Stomach (tissue), 4 donors: ENCODE measurements around the gene GAL3ST3.

Source experiments
- POLR2A ChIP-seq, 4 donors: fragments of 450-650 bp; IDR thresholded peaks; one replicate each; pipeline ENCODE4 v1.6.1; 2016; ENCODE audit warnings: antibody characterized with exemption in 4 of 4, control low read depth in 2 of 4, mild to moderate bottlenecking in 1 of 4, moderate library complexity in 1 of 4
- TF ChIP-seq, protein P1 (sequence below), 7 experiments: fragments of 450-650 bp in 4 of 7; fragments of 200-600 bp in 3 of 7; sonication (generic) in 3 of 7; IDR thresholded peaks; one replicate each; pipeline ENCODE4 v1.5.1; 2016 to 2019; ENCODE audit warnings: antibody characterized with exemption in 7 of 7, control low read depth in 2 of 7, mild to moderate bottlenecking in 1 of 7

DNA sequence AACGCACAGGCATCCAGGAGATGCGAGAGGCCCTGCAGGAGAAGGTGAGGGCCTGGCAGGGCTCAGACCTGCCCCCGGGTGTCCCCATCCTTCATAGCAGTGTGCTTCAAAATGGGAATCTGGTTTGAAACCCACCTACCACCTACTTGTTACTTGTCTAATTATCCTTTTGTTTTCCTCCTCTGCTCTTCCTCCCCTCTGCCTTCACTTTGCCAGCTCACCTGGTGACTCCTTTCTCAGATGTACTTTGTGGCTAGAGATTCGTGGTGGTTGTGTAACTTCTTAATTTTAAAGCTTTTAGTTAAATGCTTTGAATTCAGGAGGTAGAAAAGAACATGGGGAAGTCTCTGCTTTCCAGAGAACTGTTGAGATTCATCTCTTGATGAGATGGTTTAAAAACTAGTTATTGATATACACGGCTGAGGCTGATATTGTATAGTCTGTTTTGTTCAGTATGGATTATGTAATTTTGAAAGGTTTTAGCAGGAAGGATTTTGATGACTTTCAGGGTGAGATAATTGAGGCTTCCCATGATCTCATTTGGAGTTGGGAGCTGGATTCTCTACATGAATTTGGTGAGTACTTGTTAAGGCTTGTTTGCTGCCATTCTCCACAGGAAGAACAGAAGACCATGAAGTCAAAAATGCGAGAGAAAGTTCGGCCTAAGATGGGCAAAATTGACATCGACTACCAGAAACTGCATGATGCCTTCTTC is 11.2 kb upstream of the GAL3ST3 start:
- TF ChIP-seq, protein P1, sequence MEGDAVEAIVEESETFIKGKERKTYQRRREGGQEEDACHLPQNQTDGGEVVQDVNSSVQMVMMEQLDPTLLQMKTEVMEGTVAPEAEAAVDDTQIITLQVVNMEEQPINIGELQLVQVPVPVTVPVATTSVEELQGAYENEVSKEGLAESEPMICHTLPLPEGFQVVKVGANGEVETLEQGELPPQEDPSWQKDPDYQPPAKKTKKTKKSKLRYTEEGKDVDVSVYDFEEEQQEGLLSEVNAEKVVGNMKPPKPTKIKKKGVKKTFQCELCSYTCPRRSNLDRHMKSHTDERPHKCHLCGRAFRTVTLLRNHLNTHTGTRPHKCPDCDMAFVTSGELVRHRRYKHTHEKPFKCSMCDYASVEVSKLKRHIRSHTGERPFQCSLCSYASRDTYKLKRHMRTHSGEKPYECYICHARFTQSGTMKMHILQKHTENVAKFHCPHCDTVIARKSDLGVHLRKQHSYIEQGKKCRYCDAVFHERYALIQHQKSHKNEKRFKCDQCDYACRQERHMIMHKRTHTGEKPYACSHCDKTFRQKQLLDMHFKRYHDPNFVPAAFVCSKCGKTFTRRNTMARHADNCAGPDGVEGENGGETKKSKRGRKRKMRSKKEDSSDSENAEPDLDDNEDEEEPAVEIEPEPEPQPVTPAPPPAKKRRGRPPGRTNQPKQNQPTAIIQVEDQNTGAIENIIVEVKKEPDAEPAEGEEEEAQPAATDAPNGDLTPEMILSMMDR (IDR thresholded peaks at IDR 0.05) = no peak
- no peak for TF ChIP-seq POLR2A (IDR thresholded peaks at IDR 0.05)
